Sigmoid colon (tissue), 7 donors: Measurements from ENCODE around the gene SLC8A1. TPM values are rescaled to one million over a fixed set of nuclear protein-coding genes. Genes with fewer than 3 reads are reported as not detected.

Experiments
- DNase-seq: peaks from one replicate; pipeline ENCODE4 v3.0.0-alpha.2; 2019
- H3K27ac ChIP-seq, 4 donors: fragments of 200-600 bp; sonication (generic); one replicate each; pipeline ENCODE4 v1.5.1; 2016 to 2019; ENCODE audit warnings: mild to moderate bottlenecking in 1 of 4
- H3K27me3 ChIP-seq, 3 donors: fragments of 200-600 bp; sonication (generic); one replicate each; pipeline ENCODE4 v1.5.1; 2019; ENCODE audit warnings: mild to moderate bottlenecking in 1 of 3
- H3K36me3 ChIP-seq, 4 donors: fragments of 200-600 bp; sonication (generic); one replicate each; pipeline ENCODE4 v1.5.1; 2016 to 2019
- H3K4me1 ChIP-seq, 4 donors: fragments of 200-600 bp; sonication (generic); one replicate each; pipeline ENCODE4 v1.5.1; 2017 to 2019
- H3K4me3 ChIP-seq, 4 donors: fragments of 200-600 bp; sonication (generic); one replicate each; pipeline ENCODE4 v1.5.1; 2017 to 2019; ENCODE audit warnings: mild to moderate bottlenecking in 2 of 4, moderate library complexity in 1 of 4
- H3K9me3 ChIP-seq, 4 donors: fragments of 200-600 bp in 3 of 4; sonication (generic) in 3 of 4; one replicate each; pipeline versions ENCODE4 v1.5.1 to v1.6.1; 2013 to 2019
- CTCF ChIP-seq, 4 experiments: fragments of 450-650 bp in 3 of 4; fragments of 200-600 bp in 1 of 4; IDR thresholded peaks; one replicate each; pipeline ENCODE4 v1.5.1; 2016 to 2019; ENCODE audit warnings: antibody characterized with exemption in 4 of 4, mild to moderate bottlenecking in 3 of 4, moderate library complexity in 2 of 4
- EP300 ChIP-seq, 4 donors: sonication (generic); formaldehyde crosslinking; IDR thresholded peaks; one replicate each; pipeline ENCODE4 v1.6.1; 2017; ENCODE audit warnings: antibody characterized with exemption in 4 of 4
- POLR2A ChIP-seq, 2 donors: fragments of 450-650 bp; IDR thresholded peaks; one replicate each; pipeline ENCODE4 v1.6.1; 2016; ENCODE audit warnings: antibody characterized with exemption in 2 of 2, mild to moderate bottlenecking in 2 of 2, moderate library complexity in 2 of 2
- POLR2AphosphoS5 ChIP-seq, 4 donors: sonication (generic); formaldehyde crosslinking; IDR thresholded peaks; one replicate each; pipeline ENCODE4 v1.6.1; 2017; ENCODE audit warnings: antibody characterized with exemption in 4 of 4
- WGBS, 2 donors: extraction: QIAGEN DNeasy Blood & Tissue Kit; methylation state at CpG; one replicate each; pipeline ENCODE4 v1.1.7; 2013; 5-methylcytosine and 5-hydroxymethylcytosine counted together
- intact Hi-C: fragments of 100-400 bp; cut with DNase I; formaldehyde crosslinking; loops from one replicate; pipeline ENCODE4 v1.15.1; 2023
- polyA plus RNA-seq, 3 donors: library from polyadenylated mRNA; stranded (reverse); fragments of 200-250 nt; gene quantifications; one replicate each; pipeline ENCODE4 v1.2.3, GENCODE V29; 2013
- total RNA-seq, 4 donors: library from RNA; depleted of rRNA; stranded (reverse); fragments of >200 nt; gene quantifications; one replicate each; pipeline ENCODE4 v1.1.0, GENCODE V29; 2016
- donor health status: healthy with polysubstance abuse.
- donor health status: Bipolar disorder and iron deficiency.
- donor health status: healthy.

Gene SLC8A1
- total and polyA plus RNA-seq, 7 donors = 0.60 to 337 (median 229) TPM

GRCh38 chr2:40416486-40416885 is 35.4 kb downstream of the SLC8A1 start:
- H3K9me3 ChIP-seq = no peaks in the 10 kb centered on the region
- H3K36me3 ChIP-seq = no peaks in the 10 kb centered on the region
- H3K27me3 ChIP-seq = no peaks in the 10 kb centered on the region
- peak overlapping the region in 2 of 4 donors; percentile 75 to 86 for H3K27ac ChIP-seq
- intact Hi-C loops = no loop called here
- H3K4me1 ChIP-seq = peaks cover 0 to 61% (median 40%) of the 10 kb centered on the region in 4 donors
- TF ChIP-seq POLR2AphosphoS5 (IDR thresholded peaks at IDR 0.05) = no peak
- TF ChIP-seq CTCF (IDR thresholded peaks at IDR 0.05) = no peak
- TF ChIP-seq EP300 (IDR thresholded peaks at IDR 0.05) = no peak
- TF ChIP-seq POLR2A (IDR thresholded peaks at IDR 0.05) = no peak
- no peak overlapping the region for H3K4me3 ChIP-seq
- no peak for DNase-seq
- WGBS, 2 donors = 82 to 86% methylated on average over 1 of the region's 1 CpG

- no peaks in the 10 kb centered on the region for H3K9me3 ChIP-seq
- intact Hi-C loops = no loop called here
- H3K4me1 ChIP-seq = peaks cover 0 to 51% (median 33%) of the 10 kb centered on the region in 4 donors
- H3K27ac ChIP-seq = peak overlapping the region in 2 of 4 donors; percentile 75 to 86
- H3K4me3 ChIP-seq = no peak overlapping the region
- no peak for TF ChIP-seq POLR2AphosphoS5 (IDR thresholded peaks at IDR 0.05)
- no peak for TF ChIP-seq EP300 (IDR thresholded peaks at IDR 0.05)
- no peak for TF ChIP-seq CTCF (IDR thresholded peaks at IDR 0.05)
- TF ChIP-seq POLR2A (IDR thresholded peaks at IDR 0.05) = no peak
- H3K36me3 ChIP-seq = no peaks in the 10 kb centered on the region
- 49 to 77% methylated on average over 2 of the region's 2 CpGs for WGBS, 2 donors
- no peak for DNase-seq
- no peaks in the 10 kb centered on the region for H3K27me3 ChIP-seq
Measured at GRCh38 chr2:40415391-40415790, 36.5 kb downstream of the SLC8A1 start.

GRCh38 chr2:40412456-40412855 is 39.4 kb downstream of the SLC8A1 start:
- no peak for DNase-seq
- Histone ChIP-seq H3K9me3 (no peaks in the 10 kb centered on the region), H3K27ac (no peak overlapping the region), H3K4me1 (peaks cover 0 to 51% (median 21%) of the 10 kb centered on the region in 4 donors), H3K27me3 (no peaks in the 10 kb centered on the region), H3K4me3 (no peak overlapping the region), H3K36me3 (no peaks in the 10 kb centered on the region)
- 72 to 89% methylated on average over 1 of the region's 1 CpG for WGBS, 2 donors
- intact Hi-C loops = no loop called here
- TF ChIP-seq EP300 (IDR thresholded peaks at IDR 0.05) (no peak), POLR2A (IDR thresholded peaks at IDR 0.05) (no peak), CTCF (IDR thresholded peaks at IDR 0.05) (no peak), POLR2AphosphoS5 (IDR thresholded peaks at IDR 0.05) (no peak)

- intact Hi-C loops = no loop called here
- DNase-seq = no peak
- 72 to 86% methylated on average over 1 of the region's 1 CpG for WGBS, 2 donors
Measured at GRCh38 chr2:40410695-40411094, 41.2 kb downstream of the SLC8A1 start.

More at GRCh38 chr2:40410695-40411094, 41.2 kb downstream of the SLC8A1 start:
- Histone ChIP-seq H3K27me3 (no peaks in the 10 kb centered on the region), H3K4me3 (no peak overlapping the region), H3K9me3 (no peaks in the 10 kb centered on the region), H3K36me3 (no peaks in the 10 kb centered on the region), H3K4me1 (peaks cover 0 to 52% (median 26%) of the 10 kb centered on the region in 4 donors), H3K27ac (no peak overlapping the region)
- TF ChIP-seq EP300 (IDR thresholded peaks at IDR 0.05) = no peak
- TF ChIP-seq POLR2A (IDR thresholded peaks at IDR 0.05) = no peak
- TF ChIP-seq CTCF (IDR thresholded peaks at IDR 0.05) = no peak
- TF ChIP-seq POLR2AphosphoS5 (IDR thresholded peaks at IDR 0.05) = no peak
